Renal cortical epithelial cell (primary cell): ENCODE data around the gene DIPK2B. TPM values are rescaled to one million over a fixed set of nuclear protein-coding genes. Genes with fewer than 3 reads are reported as not detected.

ENCODE experiments used
- DNase-seq: peaks from one replicate; pipeline ENCODE4 v3.0.0-alpha.2; 2011; ENCODE audit warnings: low read depth
- total RNA-seq: library from RNA; depleted of rRNA; stranded (reverse); fragments of >200 nt; gene quantifications from 2 replicates; pipeline ENCODE4 v1.2.3, GENCODE V29; 2014

The DIPK2B gene
- total RNA-seq, 1 donor from 2014 or later: 0.15 TPM

DNA sequence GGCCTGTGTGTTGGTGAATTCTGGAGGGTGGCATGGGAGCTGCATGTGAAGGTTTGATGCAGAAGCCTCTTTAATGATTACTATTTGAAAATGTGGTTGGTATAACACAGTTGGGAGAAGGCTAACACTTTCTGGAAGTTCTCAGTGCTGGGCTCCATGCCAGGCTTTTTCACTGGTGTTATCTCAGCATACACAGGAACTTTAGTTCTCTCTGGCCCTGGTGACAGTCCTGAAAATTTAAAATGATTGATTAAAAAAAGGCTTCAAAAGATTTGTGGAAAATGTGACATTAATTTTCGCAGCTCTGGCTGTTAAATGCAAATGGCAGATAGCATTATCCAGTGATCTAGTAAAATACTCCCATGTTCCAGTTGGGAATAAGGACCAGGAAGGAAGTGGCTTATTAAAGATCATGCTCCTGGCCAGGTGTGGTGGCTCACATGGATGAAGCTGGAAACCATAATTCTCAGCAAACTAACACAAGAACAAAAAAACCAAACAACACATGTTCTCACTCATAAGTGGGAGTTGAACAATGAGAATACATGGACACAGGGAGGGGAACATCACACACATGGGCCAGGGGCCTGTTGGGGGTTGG, 36.6 kb downstream of the DIPK2B start:
- no peak for DNase-seq

DNA sequence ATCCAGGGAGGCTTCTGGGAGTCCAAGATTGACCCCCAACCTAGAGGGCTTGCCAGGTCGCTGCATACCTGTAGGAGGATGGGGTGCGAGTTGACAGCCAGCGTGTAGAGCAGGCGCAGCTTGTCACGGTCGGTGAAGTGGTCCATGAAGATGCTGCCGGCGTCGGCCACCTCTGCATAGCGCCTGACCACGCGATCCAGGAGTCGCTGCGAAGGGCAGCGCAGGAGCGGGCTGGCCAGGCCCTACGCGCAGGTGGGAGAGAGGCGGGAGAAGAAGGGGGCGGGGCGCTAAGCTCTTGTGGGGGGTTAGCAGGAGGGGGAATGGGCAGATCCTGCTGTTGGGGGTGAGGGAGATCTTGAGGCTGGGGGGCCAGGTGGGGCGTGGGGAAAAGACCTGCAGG, 43.0 kb downstream of the DIPK2B start:
- DNase-seq: no peak

DNA sequence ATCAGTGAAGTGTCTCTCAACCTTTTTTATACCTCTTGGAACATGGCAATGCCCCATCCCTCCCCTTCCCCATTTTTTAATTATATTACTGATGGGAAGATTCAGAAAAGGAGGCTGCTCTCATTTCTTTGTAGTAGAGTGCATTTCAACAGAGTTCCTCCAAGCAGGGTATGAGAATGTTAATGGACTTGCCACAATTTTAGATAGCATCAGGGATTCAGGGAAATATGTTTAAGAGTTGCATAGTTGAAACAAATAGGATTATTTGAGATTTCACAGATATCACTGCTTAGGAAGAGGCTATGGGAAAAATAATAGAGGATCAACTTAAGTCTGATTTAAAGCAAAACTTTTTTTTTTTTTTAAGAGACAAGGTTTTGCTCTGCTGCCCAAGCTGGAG, 46.2 kb downstream of the DIPK2B start:
- DNase-seq: no peak

DNA sequence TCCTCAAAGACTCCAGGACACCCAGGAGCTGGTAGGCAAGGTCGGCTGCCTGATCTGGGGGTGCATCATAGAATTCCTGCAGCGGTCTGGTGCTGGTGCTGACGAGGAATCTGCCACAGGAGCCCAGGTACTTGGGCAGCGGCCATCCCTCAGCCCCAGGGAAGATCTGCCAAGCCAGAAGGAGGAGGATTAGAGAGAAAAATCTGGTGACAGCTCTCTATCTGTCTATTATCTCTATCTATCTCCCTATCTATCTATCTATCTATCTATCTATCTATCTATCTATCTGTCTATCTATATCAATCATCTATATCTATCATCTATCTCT, 46.7 kb downstream of the DIPK2B start:
- no peak for DNase-seq
